HG02610 (cell line): ENCODE measurements around the gene EFL1.
"Not testable (repeated sequence)": the region's sequence is repeated elsewhere in the genome, so short reads cannot be mapped to it uniquely, and the experiment has no call there.

Experiments
- ATAC-seq: cut with Tn5 transposase; IDR thresholded peaks from one replicate; pipeline ENCODE4 v1.9.1; 2021; ENCODE audit warnings: mild to moderate bottlenecking, moderate library complexity; ENCODE audit not compliant: unreplicated experiment

The EFL1 gene

DNA sequence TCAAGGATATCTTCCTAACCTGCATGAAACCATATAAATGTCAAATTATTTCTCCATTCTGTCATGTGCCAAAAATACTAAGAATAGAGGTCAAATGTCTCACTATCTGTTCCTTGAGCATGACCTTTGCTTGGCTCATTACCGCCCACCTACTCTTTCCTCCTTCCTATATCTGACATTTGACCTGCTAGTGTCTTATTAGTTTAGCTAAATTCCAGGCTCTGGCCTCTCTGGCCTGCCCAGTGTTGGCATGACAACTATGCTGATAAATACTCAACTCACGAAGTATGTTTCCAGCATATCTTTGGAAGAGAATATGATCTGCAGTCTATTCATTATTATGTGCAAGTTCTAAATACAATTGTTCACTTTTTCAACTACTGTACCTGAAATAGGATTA, 58.0 kb downstream of the EFL1 start:
- ATAC-seq = not testable (repeated sequence)

DNA sequence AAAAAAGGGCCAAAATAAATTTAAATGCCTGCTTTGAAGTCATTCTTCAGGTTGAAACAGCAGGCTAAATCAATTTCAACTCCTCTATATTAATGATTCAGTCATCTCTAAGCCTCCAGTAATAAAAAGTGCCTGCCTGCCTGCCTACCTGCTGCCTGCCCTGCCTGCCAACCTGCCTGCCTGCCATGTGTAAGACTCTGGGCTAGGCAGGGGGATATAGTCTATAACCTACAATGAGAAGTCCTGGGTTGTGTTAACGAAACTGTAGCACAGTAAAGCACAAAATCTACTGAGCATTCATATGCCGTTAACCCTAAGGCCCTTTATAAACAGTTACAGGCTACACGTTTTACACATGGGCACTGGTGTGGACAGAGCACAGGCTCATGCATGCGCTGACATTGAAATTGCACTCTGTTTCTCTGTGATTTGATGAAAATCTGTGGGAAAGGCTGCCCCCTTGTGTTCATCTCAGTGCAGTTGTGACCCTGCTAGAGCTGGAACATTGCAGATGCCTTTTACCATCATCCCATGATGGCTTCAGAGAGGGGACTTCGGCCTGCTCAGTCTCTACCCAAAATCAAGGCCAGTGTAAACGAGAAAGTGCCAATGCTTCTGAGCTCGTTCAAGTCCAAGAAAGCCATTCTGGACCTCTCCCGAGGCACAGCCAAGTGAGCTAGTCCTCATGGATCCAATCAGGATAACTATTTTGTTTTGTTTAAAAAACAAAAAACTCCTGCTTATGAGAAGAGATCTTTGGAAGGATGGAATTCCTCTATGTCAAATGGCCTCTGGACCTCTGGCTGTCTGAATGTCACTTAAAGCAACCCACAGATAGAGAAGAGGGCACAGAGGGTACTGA, 64.6 kb downstream of the EFL1 start:
- peak; percentile 84 for ATAC-seq

DNA sequence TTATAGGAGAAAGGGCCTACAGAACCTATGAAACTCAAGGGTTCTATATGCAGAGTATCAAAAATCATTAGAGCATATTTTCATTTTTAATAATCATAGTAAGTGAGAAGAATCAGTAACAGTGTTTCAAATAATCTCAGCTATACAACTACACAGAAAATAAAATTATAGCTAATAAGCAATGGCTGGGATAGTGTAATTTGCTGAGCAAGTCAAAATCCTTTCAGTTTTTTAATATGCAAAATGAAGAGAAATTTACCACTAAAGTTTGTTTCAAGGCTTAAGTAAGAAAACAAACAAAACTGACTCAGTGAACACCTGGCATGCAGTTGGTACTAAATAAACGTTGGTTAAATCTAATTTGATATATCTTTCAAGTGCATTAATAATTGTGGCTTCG, 66.2 kb downstream of the EFL1 start:
- ATAC-seq = no peak

DNA sequence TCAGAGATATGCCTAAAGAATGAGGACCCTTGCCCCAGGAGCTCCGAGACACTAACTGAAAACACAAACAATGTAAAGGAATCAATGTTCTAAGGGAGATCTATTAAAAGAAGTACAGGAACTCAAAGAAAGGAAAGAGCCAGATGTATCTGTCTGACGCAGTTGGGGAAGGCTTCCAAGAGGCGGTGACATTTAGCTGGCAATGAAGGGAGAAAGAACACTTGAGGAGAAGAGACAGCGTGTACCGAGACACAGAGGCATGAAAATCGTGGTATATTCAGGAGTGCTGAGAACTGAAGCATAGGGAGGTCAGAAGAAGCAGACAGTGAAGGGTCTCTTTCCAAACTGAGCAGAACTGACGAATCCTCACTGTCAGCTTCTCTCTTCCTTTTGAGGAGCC, 66.7 kb downstream of the EFL1 start:
- ATAC-seq = not testable (repeated sequence)

DNA sequence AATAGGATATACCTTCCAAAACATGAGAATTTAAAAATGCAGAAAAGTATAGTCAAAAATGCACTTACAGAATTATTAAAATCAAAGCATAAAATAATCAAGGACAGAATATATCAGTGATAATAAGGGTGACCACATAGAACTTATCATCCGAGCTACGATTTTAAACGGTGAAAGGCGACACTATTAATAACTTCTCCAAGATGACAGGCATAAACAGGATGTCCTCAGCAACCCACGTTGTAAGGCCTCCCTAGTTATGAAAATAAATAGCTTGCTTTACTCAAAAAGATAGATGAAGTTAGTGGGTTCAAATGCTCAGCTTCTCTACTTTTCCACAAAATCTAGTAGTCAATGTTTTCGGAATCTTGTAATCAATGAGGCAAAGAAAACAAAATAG, 68.0 kb downstream of the EFL1 start:
- not testable (repeated sequence) for ATAC-seq

DNA sequence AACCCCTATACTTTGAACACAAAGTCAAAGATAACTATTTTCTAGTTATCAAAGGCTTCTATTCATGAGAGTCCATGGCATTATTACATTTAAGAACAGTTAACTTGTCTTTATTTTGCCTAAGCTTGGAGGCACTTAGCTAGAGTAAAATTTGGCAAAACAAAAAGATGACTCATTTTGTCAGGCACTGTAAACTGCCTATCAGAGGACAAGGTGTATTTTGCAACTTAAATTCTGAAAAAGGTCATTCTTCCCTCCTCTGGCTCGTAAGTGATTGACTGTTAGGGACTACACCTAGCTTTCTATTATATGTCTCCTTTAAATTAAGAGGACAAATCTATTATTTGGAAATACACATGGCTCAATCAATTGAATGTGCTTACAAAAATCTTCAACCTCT, 69.1 kb downstream of the EFL1 start:
- not testable (repeated sequence) for ATAC-seq

DNA sequence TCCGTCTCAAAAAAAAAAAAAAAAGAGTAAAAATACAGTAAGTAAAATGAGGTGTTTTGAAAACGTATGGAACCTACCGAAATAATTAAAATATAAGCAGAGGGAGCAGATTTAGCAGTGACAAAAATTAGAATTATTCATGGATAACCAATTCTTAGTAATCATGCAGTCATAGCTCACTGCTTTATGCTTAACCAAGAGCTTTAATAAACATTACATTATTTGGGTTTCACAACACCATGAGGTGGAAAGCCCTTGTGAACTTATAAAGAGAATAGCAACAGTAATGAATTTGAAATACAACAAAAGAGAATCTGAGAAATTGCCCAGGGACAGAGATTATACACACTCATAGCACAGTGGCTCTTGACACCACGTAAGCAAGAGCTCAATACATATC, 70.1 kb downstream of the EFL1 start:
- not testable (repeated sequence) for ATAC-seq

DNA sequence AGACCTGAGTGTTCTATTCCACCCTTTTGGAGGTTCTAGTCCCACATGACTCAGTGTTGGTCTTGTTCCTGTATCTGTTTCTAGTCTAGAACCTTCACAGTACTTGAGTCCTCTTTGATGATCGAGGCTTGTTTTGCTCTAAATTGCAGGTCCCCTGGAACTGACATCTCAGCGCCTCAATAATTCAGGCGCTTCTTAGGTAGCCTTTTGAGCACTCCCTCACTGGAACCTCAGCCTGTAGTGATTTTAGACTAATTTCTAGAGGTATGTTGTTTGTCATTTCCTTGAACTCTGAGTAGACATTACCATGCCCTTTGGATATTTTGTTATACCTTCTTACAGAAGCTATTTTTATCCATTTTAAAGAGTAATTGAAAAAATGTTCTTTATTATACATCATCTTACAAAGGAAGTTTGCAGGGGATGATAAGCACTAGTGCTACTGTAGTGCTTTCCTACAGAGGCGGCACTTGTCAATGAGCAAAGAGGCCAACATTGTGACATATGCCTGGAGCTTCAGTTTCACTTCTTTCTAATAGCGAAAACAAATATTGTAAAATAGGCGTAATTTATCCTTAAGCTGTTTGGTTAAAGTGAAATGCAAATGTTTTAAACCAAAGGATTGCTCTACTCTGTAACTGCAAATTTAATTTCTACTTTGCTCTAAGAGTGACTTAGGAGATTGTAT, 75.7 kb downstream of the EFL1 start:
- ATAC-seq = no peak

DNA sequence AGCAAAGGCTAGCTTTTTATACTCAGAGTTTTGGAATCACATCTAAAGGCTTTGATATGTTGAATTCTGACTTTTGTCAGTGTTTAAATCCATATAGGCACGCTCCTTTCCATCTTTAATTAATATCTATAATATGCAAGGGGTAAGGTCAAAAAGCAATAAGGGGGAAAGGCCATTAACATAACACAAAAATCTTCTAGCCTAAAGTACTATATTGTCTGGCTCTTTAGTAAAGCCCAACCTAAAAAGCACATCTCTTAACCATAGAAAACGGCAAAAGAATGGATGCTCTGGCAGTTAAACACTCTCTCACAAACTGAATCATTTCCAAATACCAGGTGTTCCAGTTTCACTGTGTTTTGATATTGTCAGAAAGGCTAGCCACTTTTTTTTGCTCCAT, 76.4 kb downstream of the EFL1 start:
- ATAC-seq = no peak

DNA sequence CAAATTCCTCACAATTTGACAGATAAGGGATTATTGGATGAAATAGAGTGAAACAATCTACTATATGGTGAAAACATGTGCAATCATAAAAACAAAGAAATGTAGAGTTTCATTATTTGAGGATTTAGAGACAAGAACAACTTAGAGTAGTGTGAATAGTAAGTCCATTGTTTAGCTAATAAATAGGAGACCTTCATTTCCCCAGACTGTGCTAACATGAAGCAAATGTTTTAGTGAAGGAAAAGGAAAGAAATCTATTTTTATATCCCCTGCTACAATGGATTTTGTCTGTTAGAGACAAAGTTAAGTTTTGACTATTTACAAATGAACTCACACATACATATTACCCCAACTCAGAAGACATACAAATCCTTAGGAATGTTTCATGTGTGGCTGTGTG, 77.8 kb downstream of the EFL1 start:
- ATAC-seq = no peak

DNA sequence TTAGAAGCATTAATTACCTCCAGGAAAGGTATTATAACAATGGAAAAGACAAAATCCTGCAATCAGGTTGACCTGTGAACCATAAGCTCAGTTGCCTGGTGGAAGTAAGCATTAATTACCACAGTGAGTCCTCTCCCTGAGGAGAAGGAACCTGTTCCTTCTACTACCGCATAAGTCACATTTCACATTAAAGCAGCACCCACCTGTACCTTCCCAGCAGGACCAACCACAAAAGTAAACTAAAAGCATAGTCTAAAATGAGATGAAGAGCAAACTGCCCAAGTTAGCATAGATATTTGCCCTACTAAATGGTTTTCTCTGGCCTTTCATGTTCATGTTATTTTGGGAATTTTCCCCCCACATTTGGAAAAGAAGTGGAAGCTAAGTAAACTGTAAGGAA, 78.2 kb downstream of the EFL1 start:
- no peak for ATAC-seq

DNA sequence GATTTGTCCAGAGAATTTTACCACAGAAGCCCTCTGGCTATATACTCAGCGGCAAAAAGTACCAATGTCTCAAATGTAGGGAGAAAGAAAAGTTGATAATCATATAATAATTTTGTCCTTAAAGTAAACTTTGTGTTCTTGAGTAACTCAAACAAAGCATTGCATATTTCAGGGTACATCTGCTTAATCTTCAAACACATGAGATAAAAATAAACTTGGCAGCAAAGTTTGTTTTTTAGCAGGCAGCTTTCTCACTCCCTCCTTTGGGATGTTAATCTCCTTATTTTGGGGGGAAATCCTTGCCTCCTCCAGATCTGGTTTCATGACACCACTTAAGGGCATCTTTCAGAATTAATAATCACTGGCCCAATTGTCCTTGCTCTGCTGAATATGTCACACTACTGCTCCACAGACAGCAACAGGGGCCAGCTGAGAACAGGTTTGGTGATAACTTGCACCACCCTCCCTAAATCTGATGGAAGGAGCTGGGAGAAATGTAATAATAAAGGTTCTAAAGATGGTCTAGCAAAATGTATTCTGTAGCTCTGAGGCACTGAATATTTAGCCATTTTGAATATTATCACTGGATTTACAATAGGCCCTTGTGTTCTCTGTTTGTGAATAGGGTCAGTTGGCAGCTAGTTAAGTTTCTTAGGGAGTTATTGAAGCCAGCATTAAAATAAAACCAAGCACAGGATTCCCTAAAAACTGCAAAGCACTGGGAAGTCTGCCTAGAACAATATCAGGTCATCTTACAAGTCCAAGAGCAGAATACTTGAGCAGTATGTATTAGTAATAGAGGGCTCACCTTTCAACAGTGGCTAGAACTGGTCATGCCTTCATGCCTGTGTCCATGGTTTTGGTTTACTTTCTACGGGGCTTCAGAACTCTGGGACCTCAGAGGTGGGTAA, 79.2 kb downstream of the EFL1 start:
- no peak for ATAC-seq

DNA sequence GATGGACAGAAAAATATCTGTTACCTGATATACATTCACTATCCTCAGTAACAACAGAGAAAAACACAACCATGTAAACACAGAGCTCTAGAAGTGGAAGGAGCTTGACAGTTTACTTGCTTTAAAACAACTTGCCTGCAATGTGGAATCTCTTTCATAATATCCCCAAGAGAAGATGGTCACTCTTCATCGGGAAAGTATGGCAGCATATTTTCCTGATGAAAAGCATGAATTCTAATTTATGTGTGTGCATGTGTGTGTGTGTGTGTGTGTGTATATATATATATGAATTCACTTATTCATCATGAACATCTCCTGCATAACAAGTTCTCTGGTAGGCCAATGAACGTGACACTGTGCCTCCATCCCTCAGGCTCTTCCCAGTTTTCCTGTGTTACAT, 81.2 kb downstream of the EFL1 start:
- ATAC-seq = no peak

DNA sequence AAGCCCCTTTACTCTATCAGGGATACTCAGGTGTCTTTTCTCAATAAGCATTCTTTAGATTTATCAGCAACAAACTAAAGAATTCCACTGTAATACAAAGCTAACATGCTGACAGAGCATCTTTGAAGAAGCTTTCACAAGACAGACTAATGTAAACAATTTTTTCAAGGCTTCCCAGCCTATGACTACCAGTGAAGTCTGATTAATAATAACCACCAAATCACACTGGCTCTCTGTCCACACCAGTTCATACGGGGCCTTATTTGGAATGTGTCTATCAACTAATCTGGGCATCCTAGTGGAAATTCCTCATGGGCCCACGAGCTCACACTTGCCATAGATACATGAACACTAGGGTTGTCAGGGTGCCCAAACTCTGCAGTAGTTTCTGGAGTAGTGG, 84.5 kb downstream of the EFL1 start:
- ATAC-seq = no peak

DNA sequence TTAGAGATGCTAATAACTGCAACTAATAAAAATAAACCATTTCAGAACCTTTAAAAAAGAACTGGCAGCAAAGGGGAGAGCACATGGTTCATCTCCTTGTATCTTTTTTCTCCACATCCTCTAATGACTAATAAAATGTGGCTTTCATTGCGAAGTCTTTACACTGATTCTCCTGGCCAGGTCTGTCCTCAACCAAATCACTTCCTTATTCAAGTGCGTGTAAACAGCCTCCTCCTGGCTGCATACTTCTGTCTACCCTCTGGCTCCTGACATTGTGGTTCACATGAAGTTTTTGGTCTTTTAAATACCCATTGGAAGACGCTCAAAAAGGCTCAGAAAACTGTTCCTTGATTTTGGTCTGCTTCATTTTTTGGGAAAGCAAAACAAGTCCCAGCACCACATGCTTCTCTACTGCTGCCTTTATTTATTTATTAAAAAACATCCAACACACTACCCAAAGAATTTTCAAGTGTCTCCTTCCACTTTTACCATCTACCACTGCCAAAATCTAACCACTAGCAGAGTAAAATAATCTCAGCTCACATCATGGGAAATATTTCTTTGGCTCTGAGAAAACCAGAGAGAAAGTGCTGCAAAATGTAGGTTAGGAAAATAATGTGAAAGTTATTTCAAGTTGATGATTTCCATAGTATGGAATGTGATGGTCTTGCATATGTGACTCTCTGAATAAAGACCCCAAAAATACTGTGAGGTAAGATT, 85.1 kb downstream of the EFL1 start:
- ATAC-seq = no peak

DNA sequence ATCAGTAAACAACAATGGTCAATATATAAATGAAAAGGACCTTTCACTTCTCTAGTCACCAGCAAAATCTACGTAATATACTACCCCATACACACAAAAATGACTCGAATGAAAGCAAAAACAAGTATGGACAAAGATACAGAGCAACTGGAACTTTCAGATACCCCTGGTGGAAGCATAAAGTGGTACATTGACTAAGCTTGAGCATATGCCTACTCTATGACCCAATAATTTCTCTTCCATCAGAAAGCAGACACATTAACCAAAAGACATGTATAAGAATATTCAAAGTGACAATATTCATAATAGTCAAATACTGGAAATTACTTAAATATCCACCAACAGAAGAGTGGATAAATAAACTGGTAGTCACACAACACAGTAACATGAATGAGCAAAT, 86.0 kb downstream of the EFL1 start:
- no peak for ATAC-seq

DNA sequence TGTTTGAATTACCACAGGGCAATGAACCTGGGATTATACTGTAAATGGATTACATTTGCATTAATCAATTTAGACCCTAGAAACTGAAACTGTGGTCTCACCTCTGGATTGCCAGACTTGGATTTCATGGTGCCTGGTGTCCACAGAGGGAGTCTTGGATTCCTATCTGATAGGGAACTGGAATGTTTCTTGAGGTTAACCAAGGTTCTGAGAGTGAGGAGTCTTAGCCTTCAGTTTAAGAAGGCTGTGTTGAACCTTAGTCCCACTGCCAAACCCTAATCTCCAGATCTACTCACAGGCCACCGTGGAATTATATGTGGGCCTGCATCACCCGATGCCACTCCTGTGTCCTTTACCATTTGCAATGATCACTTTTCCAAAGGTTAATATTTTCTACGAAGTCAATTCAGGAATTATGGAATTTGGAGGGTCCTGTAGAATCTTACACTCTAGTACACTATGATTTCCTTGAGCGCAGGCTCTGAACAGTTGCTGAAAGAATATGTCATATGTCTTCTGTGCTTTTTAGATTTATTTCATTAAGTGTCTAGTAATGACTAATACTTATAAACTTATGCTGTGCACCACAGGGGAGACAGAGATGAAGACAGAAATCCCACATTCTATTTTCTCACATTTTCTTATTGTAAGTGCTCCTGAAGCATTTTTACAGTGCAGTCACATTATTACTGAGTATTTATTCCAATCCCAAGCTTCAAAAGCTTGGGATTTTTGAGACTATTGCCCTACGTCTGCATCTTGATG, 87.9 kb downstream of the EFL1 start:
- ATAC-seq = no peak

DNA sequence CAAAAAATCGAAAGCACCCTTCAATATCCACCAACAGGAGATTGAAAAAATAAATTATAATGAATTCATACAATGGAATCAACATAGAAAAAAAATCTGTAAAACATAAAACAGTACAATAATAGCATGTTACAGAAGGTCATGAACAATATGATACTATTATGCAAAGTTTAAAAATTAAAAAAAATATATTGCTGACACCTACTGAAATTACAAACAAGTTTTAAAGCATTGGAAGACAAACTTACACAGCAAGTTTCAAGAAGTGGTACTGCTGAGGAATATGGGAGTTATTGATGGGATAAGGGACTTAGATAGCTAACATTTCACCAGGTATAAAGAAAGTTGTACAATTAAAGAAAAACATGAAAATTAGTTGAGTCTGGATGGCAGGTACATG, 89.4 kb downstream of the EFL1 start:
- ATAC-seq = no peak

DNA sequence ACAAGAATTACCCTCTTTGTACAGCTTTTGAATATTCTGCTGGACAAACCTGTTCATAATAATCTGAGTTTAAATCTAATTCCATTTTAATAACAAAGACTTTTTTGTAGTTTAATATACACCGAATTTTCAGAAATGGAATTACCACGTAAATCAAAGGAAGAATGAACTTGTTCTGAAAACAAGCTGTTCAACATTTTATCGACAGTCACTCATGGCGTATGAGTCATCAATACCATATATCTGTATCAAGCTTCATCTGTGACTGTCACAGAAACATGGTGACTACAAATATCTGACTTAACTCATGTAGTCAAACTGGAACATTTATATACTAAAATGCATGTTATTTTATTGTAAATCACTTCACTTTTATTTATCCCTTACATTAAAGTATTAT, 90.0 kb downstream of the EFL1 start:
- no peak for ATAC-seq

DNA sequence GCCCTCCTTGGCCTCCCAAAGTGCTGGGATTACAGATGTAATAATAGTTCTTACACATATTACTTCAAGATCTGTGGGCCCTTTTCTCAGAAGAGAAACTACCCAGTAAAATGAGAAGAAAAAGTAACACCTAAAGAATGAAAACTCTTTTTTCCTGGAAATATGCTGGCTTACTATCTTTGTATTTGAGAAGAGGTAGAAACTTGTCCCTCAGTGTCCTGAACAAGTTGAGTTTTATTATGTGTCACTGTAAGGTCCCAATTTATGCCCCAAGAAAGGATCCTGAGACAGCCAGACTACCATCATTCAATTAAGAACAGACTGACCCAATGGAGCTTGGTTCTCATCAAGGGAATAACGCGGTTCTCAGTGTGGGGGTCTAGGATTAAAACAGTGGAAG, 93.8 kb downstream of the EFL1 start:
- ATAC-seq = no peak
